22Rv1 (cell line): ENCODE data around the gene CDC42BPG.

Experiments
- CTCF ChIP-seq: fragments of 450-650 bp; IDR thresholded peaks from 2 replicates; pipeline ENCODE4 v1.5.1; 2017; ENCODE audit warnings: mild to moderate bottlenecking
- ZFX ChIP-seq: fragments of 450-650 bp; IDR thresholded peaks from 2 replicates; pipeline ENCODE4 v1.6.1; 2017; ENCODE audit warnings: antibody characterized with exemption, borderline replicate concordance

- TF ChIP-seq ZFX = no peak
- no peak for TF ChIP-seq CTCF
Measured at GRCh38 chr11:64829536-64830251, 14.8 kb downstream of the CDC42BPG start.
